ENCODE results near the gene FBXW8. TPM values are rescaled to one million over a fixed set of nuclear protein-coding genes. Genes with fewer than 3 reads are reported as not detected.
A peak's percentile ranks its signal among the peaks of the same experiment; 100 is the strongest.

FBXW8 gene
- total RNA-seq, 2 donors from 2014 or later, result 3.1 to 7.4 TPM

GRCh38 chr12:116910280-116910644 lies 488 bp upstream of the FBXW8 start:
- ATAC-seq (no peak), DNase-seq (ENCODE audit: low spot score in 2 of 2) (no peak)
- peaks cover 0 to 4% of the 10 kb centered on the region in 2 donors for H3K9me3 Mint-ChIP-seq
- H3K36me3 Mint-ChIP-seq, result peaks cover 10 to 21% of the 10 kb centered on the region in 2 donors
- peak overlapping the region; percentile 75 to 94 for H3K27ac Mint-ChIP-seq

- ATAC-seq, result no peak
These were observed 4.6 kb downstream of the FBXW8 start for GRCh38 chr12:116915326-116915725.

DNA sequence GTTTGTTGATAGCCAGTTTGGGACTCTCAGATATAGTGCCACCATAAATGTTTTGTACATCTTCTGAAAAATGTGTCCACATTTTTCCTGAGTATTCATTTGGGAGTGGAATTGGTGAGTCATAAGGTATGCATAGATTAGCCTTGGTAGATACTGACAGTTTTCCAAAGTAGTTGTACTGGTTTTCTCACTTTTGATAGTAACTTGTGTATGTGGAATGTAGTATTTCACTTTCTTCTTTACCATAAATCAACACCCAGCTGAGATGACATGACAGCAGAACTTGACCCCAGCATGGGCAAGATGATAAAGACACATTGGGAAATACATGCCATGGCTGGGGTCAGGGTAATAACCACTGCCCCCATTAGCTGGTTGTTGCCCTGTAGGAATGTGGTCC lies 5.4 kb downstream of the FBXW8 start:
- H3K36me3 Mint-ChIP-seq, result peaks cover 5 to 31% of the 10 kb centered on the region in 2 donors
- ATAC-seq, result no peak
- no peak for DNase-seq (ENCODE audit: low spot score in 2 of 2)
- peak overlapping the region in 1 of 2 donors; percentile 22 for H3K27ac Mint-ChIP-seq
- H3K9me3 Mint-ChIP-seq, result no peaks in the 10 kb centered on the region

More at GRCh38 chr12:116915326-116915725, 4.6 kb downstream of the FBXW8 start:
- H3K9me3 Mint-ChIP-seq, result peaks cover 0 to 3% of the 10 kb centered on the region in 2 donors
- peaks cover 9 to 36% of the 10 kb centered on the region in 2 donors for H3K36me3 Mint-ChIP-seq
- no peak overlapping the region for H3K27ac Mint-ChIP-seq
- no peak for DNase-seq (ENCODE audit: low spot score in 2 of 2)

DNA sequence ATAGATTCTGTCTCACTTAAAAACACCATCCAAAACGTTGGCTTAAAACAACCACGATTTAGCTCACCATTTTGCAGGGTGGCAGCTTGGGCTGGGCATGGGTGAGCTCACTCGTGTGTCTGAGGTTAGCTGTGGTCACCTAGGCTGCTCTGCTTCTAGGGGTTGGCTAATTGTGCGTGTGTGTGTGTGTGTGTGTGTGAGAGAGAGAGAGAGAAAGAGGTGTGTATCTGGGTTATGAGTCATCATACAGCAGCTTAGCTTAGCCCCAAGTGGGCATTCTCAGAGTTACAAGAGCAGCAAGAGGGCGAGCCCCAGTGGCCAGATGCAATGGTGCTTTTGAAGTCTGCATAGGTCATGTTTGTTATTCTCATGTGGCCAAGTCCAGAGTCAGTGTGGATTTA lies 6.0 kb downstream of the FBXW8 start:
- peak overlapping the region; percentile 22 to 24 for H3K27ac Mint-ChIP-seq
- DNase-seq (ENCODE audit: low spot score in 2 of 2) (peak in 1 of 2 donors; percentile 42), ATAC-seq (peak; percentile 94 to 95)
- peaks cover 0 to 27% of the 10 kb centered on the region in 2 donors for H3K36me3 Mint-ChIP-seq
- H3K9me3 Mint-ChIP-seq, result no peaks in the 10 kb centered on the region

GRCh38 chr12:116918464-116918863 lies 7.7 kb downstream of the FBXW8 start:
- Mint-ChIP-seq H3K36me3 (peaks cover 0 to 21% of the 10 kb centered on the region in 2 donors), H3K27ac (no peak overlapping the region), H3K9me3 (no peaks in the 10 kb centered on the region)
- DNase-seq (ENCODE audit: low spot score in 2 of 2) (no peak), ATAC-seq (no peak)

DNA sequence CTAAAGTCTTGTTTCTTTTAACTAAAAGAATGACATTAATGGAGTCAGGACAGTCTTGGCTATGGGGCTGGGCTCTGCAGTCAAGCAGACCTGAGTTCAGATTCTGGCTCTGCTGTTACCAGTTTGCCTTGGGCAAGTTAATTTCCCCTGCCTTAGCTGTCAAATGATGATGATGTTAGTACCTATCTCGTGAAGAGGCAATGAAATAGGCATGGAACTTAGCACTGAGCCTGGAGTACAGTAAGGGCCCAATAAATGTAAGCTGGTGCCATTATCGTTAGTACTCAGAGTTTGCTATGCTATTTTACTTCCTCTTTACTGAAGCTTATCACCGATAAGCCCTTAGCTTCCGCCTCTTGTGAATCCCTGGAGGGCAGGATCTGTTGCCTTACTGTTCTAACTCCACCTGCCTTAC lies 8.5 kb downstream of the FBXW8 start:
- Mint-ChIP-seq H3K36me3 (peaks cover 0 to 21% of the 10 kb centered on the region in 2 donors), H3K27ac (no peak overlapping the region), H3K9me3 (no peaks in the 10 kb centered on the region)
- DNase-seq (ENCODE audit: low spot score in 2 of 2), result no peak
- ATAC-seq, result no peak

GRCh38 chr12:116919706-116920485 lies 9.1 kb downstream of the FBXW8 start:
- Mint-ChIP-seq H3K27ac (no peak overlapping the region), H3K36me3 (peaks cover 0 to 19% of the 10 kb centered on the region in 2 donors), H3K9me3 (no peaks in the 10 kb centered on the region)
- ATAC-seq (no peak), DNase-seq (ENCODE audit: low spot score in 2 of 2) (no peak)

GRCh38 chr12:116920939-116921338 lies 10.2 kb downstream of the FBXW8 start:
- ATAC-seq (no peak), DNase-seq (ENCODE audit: low spot score in 2 of 2) (no peak)
- Mint-ChIP-seq H3K36me3 (peaks cover 0 to 12% of the 10 kb centered on the region in 2 donors), H3K9me3 (no peaks in the 10 kb centered on the region), H3K27ac (no peak overlapping the region)

DNA sequence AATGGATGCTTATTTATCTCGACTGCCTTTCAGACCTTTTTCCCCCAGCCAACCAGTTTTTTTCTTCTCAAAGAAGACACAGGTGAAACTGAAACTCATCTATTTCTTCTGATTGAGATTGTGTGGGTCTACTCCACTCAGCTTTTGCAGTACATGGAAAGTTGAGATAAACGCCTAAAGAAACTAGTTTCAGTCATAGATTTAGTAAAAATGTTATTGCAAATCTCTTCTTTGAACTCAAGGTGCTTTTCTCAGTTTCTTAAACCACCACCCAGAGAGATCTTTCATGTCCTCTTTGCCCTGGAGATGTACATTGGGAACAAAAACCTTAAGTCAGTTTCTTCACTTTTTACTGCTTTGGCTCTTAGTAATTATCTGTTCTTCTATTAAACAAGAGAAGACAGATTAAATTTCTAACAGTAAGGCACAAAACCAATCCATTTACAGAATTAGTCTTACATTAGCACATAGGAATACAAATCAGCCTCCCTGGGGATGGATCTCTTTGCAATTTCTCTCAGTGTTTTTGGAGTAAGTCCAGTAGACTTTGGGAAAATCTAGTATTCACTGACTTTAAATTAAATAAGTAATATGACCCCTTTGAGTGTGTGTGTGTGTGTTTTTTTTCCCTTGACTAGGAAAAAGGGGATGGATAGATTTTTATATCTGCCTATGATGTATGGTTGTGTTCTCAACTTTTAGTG lies 11.6 kb downstream of the FBXW8 start:
- ATAC-seq, result peak; percentile 57 to 78
- Mint-ChIP-seq H3K9me3 (no peaks in the 10 kb centered on the region), H3K36me3 (peaks cover 0 to 4% of the 10 kb centered on the region in 2 donors), H3K27ac (peak overlapping the region; percentile 66 to 77)
- DNase-seq (ENCODE audit: low spot score in 2 of 2), result no peak

- peak in 1 of 2 donors; percentile 52 for DNase-seq (ENCODE audit: low spot score in 2 of 2)
- H3K9me3 Mint-ChIP-seq, result no peaks in the 10 kb centered on the region
- ATAC-seq, result peak; percentile 80 to 83
- peak overlapping the region in 1 of 2 donors; percentile 77 for H3K27ac Mint-ChIP-seq
- H3K36me3 Mint-ChIP-seq, result peaks cover 8 to 9% of the 10 kb centered on the region in 2 donors
These were observed 14.1 kb downstream of the FBXW8 start for GRCh38 chr12:116924558-116925453.

DNA sequence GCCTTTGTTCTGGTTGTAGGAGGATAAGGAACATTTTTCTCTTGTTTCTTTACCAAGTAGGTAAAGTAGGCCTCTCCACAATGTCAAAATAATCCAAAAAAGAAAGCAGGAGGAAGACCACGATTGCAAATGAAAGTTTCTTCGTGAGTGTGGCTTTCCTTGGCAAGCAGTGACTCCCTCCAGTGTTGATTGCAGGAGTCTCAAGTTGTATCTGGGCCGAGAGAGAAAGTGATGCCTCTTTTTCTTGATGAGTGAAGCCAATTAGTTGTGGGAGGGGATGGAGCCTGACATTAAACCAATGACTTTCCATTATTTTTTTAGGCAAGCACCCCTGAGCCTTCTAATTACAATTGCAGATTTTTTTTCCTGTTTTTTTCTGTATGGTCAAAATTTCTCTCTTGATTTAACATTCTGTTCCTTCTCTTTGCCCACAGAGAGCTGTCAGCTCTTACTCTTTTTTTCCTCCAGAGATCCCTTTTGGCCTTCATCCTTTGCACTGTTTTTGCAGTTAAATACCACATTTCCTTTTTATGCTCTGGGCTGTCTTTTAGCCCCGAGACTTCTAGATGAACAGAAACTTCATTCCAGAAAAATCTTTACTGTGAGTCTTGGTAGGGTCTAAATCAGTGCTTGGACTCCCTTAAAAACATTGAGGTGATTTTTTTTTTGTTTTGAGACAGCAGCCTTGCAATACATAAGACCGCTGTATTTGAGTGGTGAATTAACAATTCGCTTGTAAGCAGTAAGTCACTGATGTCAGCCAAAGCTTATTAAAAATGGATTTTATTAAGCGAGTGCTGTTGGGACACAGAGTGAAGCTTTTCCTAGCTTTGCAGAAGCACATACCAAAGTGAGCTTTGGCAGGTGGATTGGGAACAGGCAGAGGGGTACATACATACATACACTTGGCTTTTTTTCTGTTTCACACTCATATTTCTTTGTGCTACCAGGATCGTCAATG lies 15.8 kb downstream of the FBXW8 start:
- no peaks in the 10 kb centered on the region for H3K9me3 Mint-ChIP-seq
- no peak for DNase-seq (ENCODE audit: low spot score in 2 of 2)

GRCh38 chr12:116927244-116927940 lies 16.6 kb downstream of the FBXW8 start:
- Mint-ChIP-seq H3K36me3 (peaks cover 8 to 23% of the 10 kb centered on the region in 2 donors), H3K9me3 (no peaks in the 10 kb centered on the region), H3K27ac (no peak overlapping the region)
- ATAC-seq (no peak), DNase-seq (ENCODE audit: low spot score in 2 of 2) (no peak)

More for the DNA sequence above, 15.8 kb downstream of the FBXW8 start:
- Mint-ChIP-seq H3K27ac (no peak overlapping the region), H3K36me3 (peaks cover 8 to 17% of the 10 kb centered on the region in 2 donors)
- ATAC-seq, result no peak

GRCh38 chr12:116928504-116928903 lies 17.8 kb downstream of the FBXW8 start:
- Mint-ChIP-seq H3K27ac (no peak overlapping the region), H3K9me3 (no peaks in the 10 kb centered on the region), H3K36me3 (peaks cover 8 to 23% of the 10 kb centered on the region in 2 donors)
- ATAC-seq (no peak), DNase-seq (ENCODE audit: low spot score in 2 of 2) (no peak)

GRCh38 chr12:116929885-116930284 lies 19.1 kb downstream of the FBXW8 start:
- Mint-ChIP-seq H3K27ac (no peak overlapping the region), H3K36me3 (peaks cover 8 to 23% of the 10 kb centered on the region in 2 donors), H3K9me3 (no peaks in the 10 kb centered on the region)
- ATAC-seq (no peak), DNase-seq (ENCODE audit: low spot score in 2 of 2) (no peak)

- no peak for ATAC-seq
- Mint-ChIP-seq H3K9me3 (no peaks in the 10 kb centered on the region), H3K27ac (no peak overlapping the region), H3K36me3 (peaks cover 19 to 33% of the 10 kb centered on the region in 2 donors)
- no peak for DNase-seq (ENCODE audit: low spot score in 2 of 2)
These were observed 20.9 kb downstream of the FBXW8 start for GRCh38 chr12:116931665-116932064.

All from activated naive CD4-positive, alpha-beta T cell treated with anti-CD3 and anti-CD28 coated beads, Interleukin-2, amount 50 U/mL, for 72 hours (primary cell).